IMR-90 (cell line): ENCODE data around the gene SEMA4B.

ENCODE experiments used
- CEBPB ChIP-seq: IDR thresholded peaks from 2 replicates; pipeline ENCODE4 v1.6.1; 2012; ENCODE audit warnings: low read depth, low read length, improper control_type of control experiment
- CHD1 ChIP-seq: IDR thresholded peaks from 2 replicates; pipeline ENCODE4 v1.6.1; 2012; ENCODE audit warnings: low read depth, low read length, improper control_type of control experiment
- CTCF ChIP-seq: conservative IDR thresholded peaks from 2 replicates; pipeline ENCODE4 v1.5.1; 2012; ENCODE audit warnings: mild to moderate bottlenecking, low read depth, low read length, improper control_type of control experiment
- MAFK ChIP-seq: IDR thresholded peaks from 2 replicates; pipeline ENCODE4 v1.6.1; 2012; ENCODE audit warnings: low read depth, low read length, improper control_type of control experiment
- MAZ ChIP-seq: IDR thresholded peaks from 2 replicates; pipeline ENCODE4 v1.6.1; 2012; ENCODE audit warnings: low read depth, mild to moderate bottlenecking, low read length, improper control_type of control experiment, moderate library complexity, borderline replicate concordance
- MXI1 ChIP-seq: IDR thresholded peaks from 2 replicates; pipeline ENCODE4 v1.6.1; 2012; ENCODE audit warnings: low read depth, mild to moderate bottlenecking, low read length, moderate library complexity, borderline replicate concordance
- POLR2A ChIP-seq: IDR thresholded peaks from 2 replicates; pipeline ENCODE4 v1.6.1; 2012; ENCODE audit warnings: mild to moderate bottlenecking, low read depth, low read length
- RAD21 ChIP-seq: IDR thresholded peaks from 2 replicates; pipeline ENCODE4 v1.6.1; 2012; ENCODE audit warnings: low read length, improper control_type of control experiment
- USF2 ChIP-seq: fragments of 150-350 bp; IDR thresholded peaks from 2 replicates; pipeline ENCODE4 v1.6.1; 2017; ENCODE audit warnings: mild to moderate bottlenecking, antibody characterized with exemption, low read length, low read depth

DNA sequence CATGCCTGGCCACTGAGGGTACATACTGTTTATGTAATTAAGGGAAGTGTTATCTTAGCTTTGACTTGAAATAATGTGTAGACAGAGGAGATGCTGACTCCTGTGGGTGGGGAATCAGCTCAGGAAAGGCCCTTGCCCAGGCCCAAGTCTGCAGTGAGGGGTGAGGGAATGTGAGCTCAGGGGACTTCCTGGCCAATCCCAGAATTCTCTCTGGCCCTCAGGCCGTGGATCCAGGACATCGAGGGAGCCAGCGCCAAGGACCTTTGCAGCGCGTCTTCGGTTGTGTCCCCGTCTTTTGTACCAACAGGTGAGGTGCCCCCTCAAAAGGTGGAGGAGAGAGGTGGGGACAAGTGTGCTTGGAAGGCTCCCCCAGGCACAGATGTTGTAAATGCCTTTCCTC is 26.2 kb downstream of the SEMA4B start:
- no peak for TF ChIP-seq CTCF
- TF ChIP-seq POLR2A: no peak
- no peak for TF ChIP-seq CEBPB
- TF ChIP-seq RAD21: no peak
- TF ChIP-seq USF2: no peak
- TF ChIP-seq MXI1: no peak
- TF ChIP-seq MAZ: no peak
- no peak for TF ChIP-seq MAFK
- TF ChIP-seq CHD1: no peak
